ENCODE data around the gene PPFIBP2. TPM values are rescaled to one million over a fixed set of nuclear protein-coding genes. Genes with fewer than 3 reads are reported as not detected.

The PPFIBP2 gene
- total RNA-seq, 1 donor from 2014 or later, result 8.7 TPM

- Histone ChIP-seq H3K9me3 (ENCODE audit: low read depth) (no peaks in the 10 kb centered on the region), H2AFZ (replicated peaks) (no peak overlapping the region), H3F3A (ENCODE audit: low read depth) (no peaks in the 10 kb centered on the region), H3K4me3 (no peak overlapping the region), H3K36me3 (no peaks in the 10 kb centered on the region), H3K27me3 (no peaks in the 10 kb centered on the region), H3K4me1 (peaks cover 35% of the 10 kb centered on the region), H3K79me2 (ENCODE audit: low read depth) (no peaks in the 10 kb centered on the region), H3K9ac (no peak overlapping the region), H4K20me1 (ENCODE audit: low read depth) (no peaks in the 10 kb centered on the region), H3K27ac (no peak overlapping the region), H3K4me2 (no peak overlapping the region)
- Mint-ChIP-seq H3K36me3 (no peaks in the 10 kb centered on the region), H3K4me3 (no peak overlapping the region), H3K27ac (no peak overlapping the region), H3K27me3 (ENCODE audit: insufficient read depth, low read depth) (peaks cover 19% of the 10 kb centered on the region), H3K4me1 (peaks cover 56% of the 10 kb centered on the region), H3K9me3 (no peaks in the 10 kb centered on the region)
- no peak for DNase-seq (ENCODE audit: low spot score)
- TF ChIP-seq CTCF (IDR thresholded peaks at IDR 0.05), result no peak
- TF ChIP-seq EZH2phosphoT487 (IDR thresholded peaks at IDR 0.05), result no peak
- TF ChIP-seq EZH2 (IDR thresholded peaks at IDR 0.05), result no peak
Measured at GRCh38 chr11:7574491-7575130, 60.8 kb downstream of the PPFIBP2 start.

- Histone ChIP-seq H3K4me3 (no peak overlapping the region), H3K9ac (no peak overlapping the region), H3K36me3 (no peaks in the 10 kb centered on the region), H3K4me1 (peaks cover 35% of the 10 kb centered on the region), H3K4me2 (peak overlapping the region; percentile 6), H3K27me3 (no peaks in the 10 kb centered on the region), H2AFZ (replicated peaks) (no peak overlapping the region), H3K27ac (no peak overlapping the region), H3F3A (ENCODE audit: low read depth) (no peaks in the 10 kb centered on the region), H3K79me2 (ENCODE audit: low read depth) (no peaks in the 10 kb centered on the region), H4K20me1 (ENCODE audit: low read depth) (no peaks in the 10 kb centered on the region), H3K9me3 (ENCODE audit: low read depth) (no peaks in the 10 kb centered on the region)
- Mint-ChIP-seq H3K4me1 (peaks cover 56% of the 10 kb centered on the region), H3K4me3 (no peak overlapping the region), H3K9me3 (no peaks in the 10 kb centered on the region), H3K36me3 (no peaks in the 10 kb centered on the region), H3K27ac (peak overlapping the region; percentile 43), H3K27me3 (ENCODE audit: insufficient read depth, low read depth) (peaks cover 19% of the 10 kb centered on the region)
- TF ChIP-seq EZH2 (IDR thresholded peaks at IDR 0.05) (no peak), CTCF (IDR thresholded peaks at IDR 0.05) (no peak), EZH2phosphoT487 (IDR thresholded peaks at IDR 0.05) (no peak)
- DNase-seq (ENCODE audit: low spot score), result no peak
Measured at GRCh38 chr11:7575841-7576725, 62.3 kb downstream of the PPFIBP2 start.

- Histone ChIP-seq H3K36me3 (no peaks in the 10 kb centered on the region), H2AFZ (replicated peaks) (no peak overlapping the region), H3K9me3 (ENCODE audit: low read depth) (no peaks in the 10 kb centered on the region), H3K27me3 (no peaks in the 10 kb centered on the region), H3F3A (ENCODE audit: low read depth) (no peaks in the 10 kb centered on the region), H3K4me2 (peak overlapping the region; percentile 19), H4K20me1 (ENCODE audit: low read depth) (no peaks in the 10 kb centered on the region), H3K27ac (no peak overlapping the region), H3K4me3 (no peak overlapping the region), H3K4me1 (peaks cover 35% of the 10 kb centered on the region), H3K9ac (no peak overlapping the region), H3K79me2 (ENCODE audit: low read depth) (no peaks in the 10 kb centered on the region)
- H3K4me3 Mint-ChIP-seq, result peak overlapping the region; percentile 69
- no peak for DNase-seq (ENCODE audit: low spot score)
- TF ChIP-seq EZH2 (IDR thresholded peaks at IDR 0.05) (no peak), CTCF (IDR thresholded peaks at IDR 0.05) (no peak), EZH2phosphoT487 (IDR thresholded peaks at IDR 0.05) (no peak)
- H3K27ac Mint-ChIP-seq, result peak overlapping the region; percentile 98
- H3K9me3 Mint-ChIP-seq, result no peaks in the 10 kb centered on the region
- H3K27me3 Mint-ChIP-seq (ENCODE audit: insufficient read depth, low read depth), result peaks cover 19% of the 10 kb centered on the region
- peaks cover 52% of the 10 kb centered on the region for H3K4me1 Mint-ChIP-seq
- no peaks in the 10 kb centered on the region for H3K36me3 Mint-ChIP-seq
Measured at GRCh38 chr11:7576726-7577290, 63.0 kb downstream of the PPFIBP2 start.

All from neural progenitor cell (in vitro differentiated cells).